SU-DHL-6 (cell line): ENCODE data around the gene RABEP1.
"Not testable (repeated sequence)": the region's sequence is repeated elsewhere in the genome, so short reads cannot be mapped to it uniquely, and the experiment has no call there.

Experiments used
- EZH2phosphoT487 ChIP-seq: fragments of 200-600 bp; sonication (generic), shearing (Covaris generic); conservative IDR thresholded peaks from 2 replicates; pipeline ENCODE4 v1.6.1; 2018; ENCODE audit warnings: mild to moderate bottlenecking, antibody characterized with exemption, low read length, moderate library complexity, mixed read lengths
- TF ChIP-seq, protein P1 (sequence below): fragments of 200-600 bp; sonication (generic); IDR thresholded peaks from one replicate; pipeline ENCODE4 v1.5.1; 2017; ENCODE audit warnings: antibody characterized with exemption, mild to moderate bottlenecking, low read length, moderate library complexity; ENCODE audit not compliant: insufficient read depth, poor library complexity, severe bottlenecking

DNA sequence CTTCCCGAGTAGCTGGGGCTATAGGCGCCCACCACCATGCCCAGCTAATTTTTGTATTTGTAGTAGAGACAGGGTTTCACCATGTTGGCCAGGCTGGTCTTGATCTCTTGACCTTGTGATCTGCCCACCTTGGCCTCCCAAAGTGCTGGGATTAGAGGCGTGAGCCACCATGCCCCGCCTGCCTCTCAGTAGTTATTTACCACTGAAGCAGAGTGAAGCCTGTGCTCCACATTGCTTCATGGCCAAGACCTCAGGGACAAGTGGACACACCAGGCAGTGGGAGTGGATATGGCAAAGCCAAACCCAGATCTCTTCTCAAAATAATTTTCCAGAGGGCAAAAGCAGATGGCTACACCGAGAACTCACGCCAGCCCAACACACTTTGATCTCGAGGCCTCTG lies 48.6 kb upstream of the RABEP1 start:
- TF ChIP-seq, protein P1, sequence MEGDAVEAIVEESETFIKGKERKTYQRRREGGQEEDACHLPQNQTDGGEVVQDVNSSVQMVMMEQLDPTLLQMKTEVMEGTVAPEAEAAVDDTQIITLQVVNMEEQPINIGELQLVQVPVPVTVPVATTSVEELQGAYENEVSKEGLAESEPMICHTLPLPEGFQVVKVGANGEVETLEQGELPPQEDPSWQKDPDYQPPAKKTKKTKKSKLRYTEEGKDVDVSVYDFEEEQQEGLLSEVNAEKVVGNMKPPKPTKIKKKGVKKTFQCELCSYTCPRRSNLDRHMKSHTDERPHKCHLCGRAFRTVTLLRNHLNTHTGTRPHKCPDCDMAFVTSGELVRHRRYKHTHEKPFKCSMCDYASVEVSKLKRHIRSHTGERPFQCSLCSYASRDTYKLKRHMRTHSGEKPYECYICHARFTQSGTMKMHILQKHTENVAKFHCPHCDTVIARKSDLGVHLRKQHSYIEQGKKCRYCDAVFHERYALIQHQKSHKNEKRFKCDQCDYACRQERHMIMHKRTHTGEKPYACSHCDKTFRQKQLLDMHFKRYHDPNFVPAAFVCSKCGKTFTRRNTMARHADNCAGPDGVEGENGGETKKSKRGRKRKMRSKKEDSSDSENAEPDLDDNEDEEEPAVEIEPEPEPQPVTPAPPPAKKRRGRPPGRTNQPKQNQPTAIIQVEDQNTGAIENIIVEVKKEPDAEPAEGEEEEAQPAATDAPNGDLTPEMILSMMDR = not testable (repeated sequence)
- not testable (repeated sequence) for TF ChIP-seq EZH2phosphoT487
